22Rv1 (cell line): ENCODE results near the gene YTHDF1.

Experiments used
- CTCF ChIP-seq: fragments of 450-650 bp; IDR thresholded peaks from 2 replicates; pipeline ENCODE4 v1.5.1; 2017; ENCODE audit warnings: mild to moderate bottlenecking
- ZFX ChIP-seq: fragments of 450-650 bp; IDR thresholded peaks from 2 replicates; pipeline ENCODE4 v1.6.1; 2017; ENCODE audit warnings: antibody characterized with exemption, borderline replicate concordance

GRCh38 chr20:63167026-63167917, 48.7 kb downstream of the YTHDF1 start:
- TF ChIP-seq ZFX (no peak), CTCF (no peak)
